EL (cell line): Measurements from ENCODE around the gene MPPE1.
A peak's percentile ranks its signal among the peaks of the same experiment; 100 is the strongest.

ENCODE experiments used
- DNase-seq: peaks from one replicate; pipeline ENCODE4 v3.0.0-alpha.2; 2016

Gene MPPE1

GRCh38 chr18:11908182-11909060 lies at the start of gene MPPE1:
Gene MPPE1, minus strand, starts transcription at chr18:11908317. Its CDS starts 11,053 bp downstream, at chr18:11897264.
- peak; percentile 84 for DNase-seq

- DNase-seq = no peak
Measured at GRCh38 chr18:11957636-11958035, 49.5 kb upstream of the MPPE1 start.

- no peak for DNase-seq
Measured at GRCh38 chr18:11956371-11957308, 48.5 kb upstream of the MPPE1 start.

- DNase-seq = peak; percentile 79
Measured at GRCh38 chr18:11955239-11956029, 47.3 kb upstream of the MPPE1 start.

- no peak for DNase-seq
Measured at GRCh38 chr18:11953113-11953512, 45.0 kb upstream of the MPPE1 start.

- no peak for DNase-seq
Measured at GRCh38 chr18:11951390-11951851, 43.3 kb upstream of the MPPE1 start.

- no peak for DNase-seq
Measured at GRCh38 chr18:11950824-11951223, 42.7 kb upstream of the MPPE1 start.

- DNase-seq = peak; percentile 41
Measured at GRCh38 chr18:11948852-11949523, 40.9 kb upstream of the MPPE1 start.

GRCh38 chr18:11947214-11948191 lies 39.4 kb upstream of the MPPE1 start:
- DNase-seq = peak; percentile 95

GRCh38 chr18:11946756-11947155 lies 38.6 kb upstream of the MPPE1 start:
- peak; percentile 55 for DNase-seq

GRCh38 chr18:11945834-11946659 lies 37.9 kb upstream of the MPPE1 start:
- peak; percentile 55 for DNase-seq

- no peak for DNase-seq
Measured at GRCh38 chr18:11944786-11945185, 36.7 kb upstream of the MPPE1 start.

GRCh38 chr18:11944252-11944651 lies 36.1 kb upstream of the MPPE1 start:
- no peak for DNase-seq

GRCh38 chr18:11943551-11943950 lies 35.4 kb upstream of the MPPE1 start:
- no peak for DNase-seq

- DNase-seq = no peak
Measured at GRCh38 chr18:11940956-11941355, 32.8 kb upstream of the MPPE1 start.

GRCh38 chr18:11937874-11938478 lies 29.9 kb upstream of the MPPE1 start:
- DNase-seq = peak; percentile 61

- DNase-seq = no peak
Measured at GRCh38 chr18:11932393-11932792, 24.3 kb upstream of the MPPE1 start.

- DNase-seq = no peak
Measured at GRCh38 chr18:11927497-11927896, 19.4 kb upstream of the MPPE1 start.

- DNase-seq = no peak
Measured at GRCh38 chr18:11925800-11926481, 17.8 kb upstream of the MPPE1 start.
